Measurements from ENCODE around the gene LRRN2.
"Not testable (repeated sequence)": the region's sequence is repeated elsewhere in the genome, so short reads cannot be mapped to it uniquely, and the experiment has no call there.

Gene LRRN2

GRCh38 chr1:204692325-204692840 lies 6.8 kb upstream of the LRRN2 start:
- DNase-seq (ENCODE audit: low read depth): no peak

GRCh38 chr1:204691328-204691730 lies 5.8 kb upstream of the LRRN2 start:
- not testable (repeated sequence) for DNase-seq (ENCODE audit: low read depth)

- DNase-seq (ENCODE audit: low read depth): no peak
These were observed 3.2 kb upstream of the LRRN2 start for GRCh38 chr1:204688776-204689175.

- DNase-seq (ENCODE audit: low read depth): no peak
These were observed 2.5 kb upstream of the LRRN2 start for GRCh38 chr1:204688007-204688406.

DNA sequence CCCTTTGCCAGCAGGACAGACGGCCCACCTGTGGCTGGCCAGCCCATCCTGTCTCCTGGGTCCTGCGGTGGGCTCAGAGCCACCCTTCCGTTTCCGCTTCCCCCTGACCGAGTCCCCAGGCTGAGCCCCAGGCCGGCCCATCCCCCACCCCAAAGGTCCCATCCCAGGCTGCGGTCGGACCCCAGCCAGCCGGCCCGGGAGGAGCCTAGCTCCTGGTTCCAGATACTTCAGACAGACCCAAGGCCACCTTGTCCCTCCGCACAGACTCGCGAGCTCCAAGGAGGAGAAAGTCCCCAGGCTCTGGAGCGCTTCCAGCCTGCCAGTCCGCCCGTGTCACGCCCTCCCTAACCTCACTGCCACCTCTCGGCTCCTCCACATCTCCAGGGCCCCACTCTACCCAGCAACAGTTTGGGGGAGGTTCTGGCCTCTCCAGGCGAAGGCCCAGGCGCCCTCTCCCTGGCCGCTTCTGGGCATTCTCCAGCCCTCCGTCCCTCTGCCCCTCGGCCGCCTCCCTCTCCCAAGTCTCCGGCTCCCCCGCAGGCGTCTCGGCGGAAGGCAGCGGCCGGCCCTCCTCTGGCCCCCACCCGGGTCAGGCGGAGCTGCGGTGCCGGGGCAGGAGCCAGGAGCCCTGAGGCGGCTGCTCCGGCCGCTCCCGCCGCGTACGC lies 835 bp downstream of the LRRN2 start:
- no peak for DNase-seq (ENCODE audit: low read depth)

DNA sequence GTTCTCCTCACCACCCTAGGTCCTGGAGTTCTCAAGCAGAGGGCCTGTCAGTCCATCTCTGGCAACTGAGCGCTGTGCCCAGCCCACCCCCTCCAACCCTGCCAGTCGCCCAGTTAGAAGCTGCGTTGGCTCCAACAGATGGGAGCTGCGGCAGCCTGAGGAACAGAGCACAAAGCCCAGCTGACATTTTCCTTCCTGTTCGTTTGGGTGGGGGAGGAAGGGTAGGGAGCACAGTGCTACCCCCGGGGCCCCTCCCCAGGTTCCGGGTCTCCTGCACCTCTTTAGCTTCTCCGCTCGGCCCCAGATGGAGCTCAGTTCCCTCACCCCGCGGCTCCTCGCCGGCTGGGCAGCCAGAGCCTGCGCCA lies 1.4 kb downstream of the LRRN2 start:
- DNase-seq (ENCODE audit: low read depth): no peak

- no peak for DNase-seq (ENCODE audit: low read depth)
These were observed 2.0 kb downstream of the LRRN2 start for GRCh38 chr1:204683284-204684205.

GRCh38 chr1:204680461-204680860 lies 5.1 kb downstream of the LRRN2 start:
- DNase-seq (ENCODE audit: low read depth): no peak

DNA sequence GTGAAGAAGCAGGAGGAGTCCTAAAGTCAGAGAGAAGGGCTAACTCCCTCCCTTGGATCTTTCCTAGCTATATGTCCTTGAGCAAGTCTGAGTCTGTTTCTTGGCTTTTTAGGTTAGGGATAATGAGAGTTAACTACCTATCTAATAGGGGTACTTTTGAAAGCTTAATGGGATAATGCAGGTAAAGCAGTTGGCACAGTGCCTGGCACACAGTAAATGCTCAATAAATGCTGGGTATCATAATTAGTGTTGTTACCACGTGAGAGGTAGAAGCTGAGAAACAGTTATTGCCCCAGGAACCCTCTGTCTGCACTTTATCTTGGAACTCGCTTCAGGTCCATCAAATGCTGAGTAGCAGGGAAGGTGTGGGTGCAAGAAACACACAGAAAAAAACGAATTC lies 5.5 kb downstream of the LRRN2 start:
- no peak for DNase-seq (ENCODE audit: low read depth)

- no peak for DNase-seq (ENCODE audit: low read depth)
These were observed 6.6 kb downstream of the LRRN2 start for GRCh38 chr1:204678721-204679475.

DNA sequence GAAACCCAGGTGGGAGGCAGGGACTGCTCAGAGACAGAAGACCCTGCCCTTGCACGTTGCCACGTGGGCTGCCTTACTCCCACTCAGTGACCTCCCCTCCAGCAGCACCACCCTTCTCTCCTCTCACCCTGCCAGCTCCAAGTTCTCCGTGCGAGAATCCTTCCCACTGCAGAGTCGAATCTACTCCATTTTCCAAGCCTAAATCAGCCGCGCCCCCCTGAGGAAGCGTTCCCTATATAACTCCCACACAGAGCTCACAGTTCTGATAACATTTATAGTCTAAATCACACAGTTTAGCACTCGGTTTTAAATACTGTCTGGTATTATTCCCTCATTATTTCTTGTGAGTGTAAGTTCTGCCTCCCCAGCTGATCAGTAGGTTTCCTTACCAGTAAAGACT lies 7.7 kb downstream of the LRRN2 start:
- DNase-seq (ENCODE audit: low read depth): no peak

- DNase-seq (ENCODE audit: low read depth): no peak
These were observed 9.5 kb downstream of the LRRN2 start for GRCh38 chr1:204676043-204676442.

DNA sequence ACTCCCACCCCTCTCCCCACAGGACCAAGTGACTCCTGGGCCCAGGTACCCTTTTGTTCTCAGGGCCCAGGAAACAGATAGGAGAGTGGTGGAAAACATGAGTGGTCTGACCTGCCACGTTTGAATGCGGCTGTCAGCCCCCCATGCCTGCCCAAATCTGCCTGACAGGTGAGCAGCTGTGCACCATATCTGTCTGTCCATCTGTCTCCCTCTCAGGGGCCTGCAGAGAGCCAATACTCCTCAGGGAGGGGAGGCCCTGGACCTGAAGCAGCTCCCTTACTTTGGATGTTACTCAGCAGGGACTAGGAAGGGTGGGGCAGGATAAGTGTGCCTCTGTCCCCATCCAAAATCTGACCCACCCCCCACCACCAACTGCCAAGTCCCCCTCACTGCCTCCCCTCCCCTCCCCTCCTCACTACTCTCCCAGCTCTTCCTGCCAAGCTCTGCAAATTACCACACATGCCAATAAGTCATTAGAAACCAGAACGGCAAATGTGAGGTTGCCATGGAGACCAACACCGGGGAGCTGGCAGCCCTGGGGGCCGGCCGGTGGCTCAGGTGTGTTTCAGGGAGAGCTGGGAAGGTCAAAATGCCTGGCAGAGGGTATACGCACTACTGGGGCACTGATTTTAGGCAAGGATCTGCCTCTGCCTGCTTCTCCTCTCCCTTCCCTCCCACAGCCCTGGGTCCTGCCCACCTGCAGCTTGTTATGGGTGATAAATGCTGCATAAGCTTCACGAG lies 11.5 kb downstream of the LRRN2 start:
- DNase-seq (ENCODE audit: low read depth): no peak

DNA sequence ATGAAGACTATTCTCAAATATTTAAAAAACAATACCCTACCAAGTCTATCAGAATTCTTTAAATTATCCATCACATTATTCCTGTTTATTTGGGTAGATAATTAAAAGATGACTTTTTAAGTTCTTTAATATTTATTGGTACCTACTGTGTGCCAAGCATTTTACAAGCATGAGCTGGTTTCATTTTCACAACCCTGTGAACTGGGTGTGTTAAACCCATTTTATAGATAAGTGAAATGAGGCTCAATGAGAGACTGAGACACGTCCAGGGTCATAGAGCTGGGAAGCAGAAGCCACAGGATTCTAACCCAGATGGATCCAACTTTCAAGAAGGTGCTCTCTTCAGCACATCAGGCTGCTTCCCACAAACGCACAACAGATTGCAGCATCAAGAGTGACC lies 12.3 kb downstream of the LRRN2 start:
- no peak for DNase-seq (ENCODE audit: low read depth)

GRCh38 chr1:204672482-204673121 lies 12.9 kb downstream of the LRRN2 start:
- no peak for DNase-seq (ENCODE audit: low read depth)

- DNase-seq (ENCODE audit: low read depth): no peak
These were observed 13.5 kb downstream of the LRRN2 start for GRCh38 chr1:204672069-204672468.

DNA sequence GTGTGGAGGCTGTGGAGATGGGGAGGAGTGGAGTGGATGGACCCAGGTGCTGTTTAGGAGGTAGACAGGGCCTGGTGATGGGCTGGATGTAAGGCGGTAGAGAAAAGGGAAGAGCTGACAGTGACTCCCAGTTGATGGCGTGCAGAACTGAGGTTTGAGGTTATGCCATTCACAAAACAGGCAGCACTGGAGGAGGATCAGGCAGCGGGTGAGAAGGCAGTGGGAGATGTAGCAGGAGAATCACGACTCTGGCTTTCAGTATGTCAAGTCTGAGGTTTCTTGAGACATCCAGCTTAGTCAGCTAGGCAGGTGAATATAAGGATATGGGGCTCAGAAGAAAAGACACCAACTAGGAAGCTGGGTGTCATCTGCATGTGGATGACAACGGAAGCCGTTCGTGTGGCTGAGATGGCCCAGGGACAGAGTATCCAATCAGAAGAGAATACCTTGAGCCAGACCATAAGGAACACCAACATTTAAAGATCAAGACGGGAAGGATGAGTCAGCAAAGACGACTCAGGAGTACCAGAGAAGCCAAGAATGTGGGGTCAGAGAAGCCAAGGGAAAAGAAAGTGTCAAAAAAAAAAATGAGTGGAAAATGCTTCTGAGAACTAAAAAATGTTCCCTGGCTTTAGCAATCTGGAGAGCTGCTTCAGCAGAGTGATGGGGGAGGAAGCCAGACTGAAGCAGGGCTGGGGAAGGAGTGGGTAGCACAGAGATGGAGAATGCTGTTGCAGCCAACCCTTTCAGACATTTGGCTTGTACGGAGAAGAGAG lies 15.2 kb downstream of the LRRN2 start:
- no peak for DNase-seq (ENCODE audit: low read depth)

DNA sequence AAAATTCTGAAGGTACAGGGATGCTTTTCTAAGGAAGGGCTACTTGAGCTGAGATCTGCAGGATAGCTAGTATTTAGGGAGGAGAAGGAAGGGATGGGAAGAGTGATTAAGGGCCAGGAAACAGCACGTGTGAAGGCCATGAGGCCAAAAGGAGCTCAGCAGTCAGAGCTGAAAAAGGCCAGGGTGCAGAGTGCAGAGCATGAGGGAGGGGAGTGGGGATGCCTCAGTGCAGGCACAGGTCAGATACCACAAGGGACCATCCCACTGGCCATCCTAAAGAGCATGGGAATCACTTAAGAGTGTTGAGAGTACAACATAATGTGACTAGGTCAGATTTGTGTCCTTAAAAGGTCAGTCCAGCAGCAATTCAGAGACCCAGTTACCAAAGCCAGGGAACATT lies 16.0 kb downstream of the LRRN2 start:
- DNase-seq (ENCODE audit: low read depth): no peak

GRCh38 chr1:204664384-204664651 lies 21.2 kb downstream of the LRRN2 start:
- no peak for DNase-seq (ENCODE audit: low read depth)

GRCh38 chr1:204663644-204664383 lies 21.7 kb downstream of the LRRN2 start:
- no peak for DNase-seq (ENCODE audit: low read depth)

Data from T follicular helper cell (primary cell).